Measurements from ENCODE around the gene PITPNC1. TPM values are rescaled to one million over a fixed set of nuclear protein-coding genes. Genes with fewer than 3 reads are reported as not detected.
"Not testable (repeated sequence)": the region's sequence is repeated elsewhere in the genome, so short reads cannot be mapped to it uniquely, and the experiment has no call there.

PITPNC1 gene
- polyA plus RNA-seq, 3 donors, result 25.7 to 27.6 (median 27.3) TPM

- DNase-seq (ENCODE audit: low read depth in 3 of 3, low spot score in 2 of 3), result no peak
Observed at GRCh38 chr17:67700725-67701119, 323.6 kb downstream of the PITPNC1 start.

- DNase-seq (ENCODE audit: low read depth in 3 of 3, low spot score in 2 of 3), result not testable (repeated sequence)
Observed at GRCh38 chr17:67702861-67703260, 325.8 kb downstream of the PITPNC1 start.

DNA sequence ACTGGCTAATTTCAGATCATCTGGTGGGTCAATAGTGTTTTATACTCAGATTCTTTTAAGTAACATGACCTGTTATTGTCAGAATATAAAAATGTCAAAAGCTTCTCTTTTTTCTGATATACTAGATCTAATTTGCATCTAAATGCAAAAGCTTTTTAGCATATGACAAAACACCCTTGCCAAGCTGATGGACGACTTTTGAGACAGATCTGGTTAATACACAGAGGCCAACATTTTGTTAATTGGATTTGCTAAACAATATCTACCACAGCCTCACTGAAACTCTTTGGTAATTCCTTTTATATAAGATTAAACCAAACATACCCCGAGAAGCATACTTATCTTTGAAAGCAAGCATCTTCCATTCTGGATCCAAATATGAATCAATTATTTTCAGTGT is 330.4 kb downstream of the PITPNC1 start:
- no peak for DNase-seq (ENCODE audit: low read depth in 3 of 3, low spot score in 2 of 3)

GRCh38 chr17:67708378-67708777 is 331.3 kb downstream of the PITPNC1 start:
- no peak for DNase-seq (ENCODE audit: low read depth in 3 of 3, low spot score in 2 of 3)

- no peak for DNase-seq (ENCODE audit: low read depth in 3 of 3, low spot score in 2 of 3)
Observed at GRCh38 chr17:67711916-67712315, 334.8 kb downstream of the PITPNC1 start.

DNA sequence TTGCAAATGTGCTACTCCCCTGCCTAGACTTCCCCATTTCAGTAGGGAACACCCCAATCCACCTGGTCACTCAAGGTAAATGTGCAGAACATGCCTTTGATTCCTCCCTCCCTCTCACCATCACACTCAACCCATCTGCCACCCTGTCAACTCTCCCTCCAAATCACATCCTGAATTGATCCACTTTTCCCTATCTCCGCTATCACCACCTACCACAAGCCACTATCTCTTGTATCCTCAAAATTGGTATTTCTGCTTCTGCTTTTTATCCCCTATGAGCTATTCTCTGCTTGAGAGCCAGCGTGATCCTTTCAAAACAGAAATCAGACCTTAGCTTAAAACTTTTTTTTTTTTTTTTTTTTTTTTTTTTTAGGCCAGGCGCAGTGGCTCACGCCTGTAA is 335.3 kb downstream of the PITPNC1 start:
- no peak for DNase-seq (ENCODE audit: low read depth in 3 of 3, low spot score in 2 of 3)

DNA sequence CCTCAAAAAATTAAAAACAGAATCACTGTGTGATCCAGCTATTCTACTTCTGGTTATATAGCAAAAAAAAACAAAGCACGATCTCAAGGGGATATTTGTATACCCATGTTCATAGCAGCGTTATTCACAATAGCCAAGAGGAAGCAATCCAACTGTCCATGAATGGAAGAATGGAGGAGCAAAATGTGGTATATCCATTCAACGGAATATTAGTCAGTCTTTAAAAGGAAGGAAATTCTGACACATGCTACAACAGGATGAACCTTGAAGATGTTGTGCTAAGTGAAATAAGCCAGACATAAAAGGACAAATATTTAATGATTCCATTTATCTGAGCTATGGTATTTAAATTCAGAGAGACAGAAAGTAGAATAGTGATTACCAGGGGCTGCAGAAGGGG is 336.1 kb downstream of the PITPNC1 start:
- no peak for DNase-seq (ENCODE audit: low read depth in 3 of 3, low spot score in 2 of 3)

DNA sequence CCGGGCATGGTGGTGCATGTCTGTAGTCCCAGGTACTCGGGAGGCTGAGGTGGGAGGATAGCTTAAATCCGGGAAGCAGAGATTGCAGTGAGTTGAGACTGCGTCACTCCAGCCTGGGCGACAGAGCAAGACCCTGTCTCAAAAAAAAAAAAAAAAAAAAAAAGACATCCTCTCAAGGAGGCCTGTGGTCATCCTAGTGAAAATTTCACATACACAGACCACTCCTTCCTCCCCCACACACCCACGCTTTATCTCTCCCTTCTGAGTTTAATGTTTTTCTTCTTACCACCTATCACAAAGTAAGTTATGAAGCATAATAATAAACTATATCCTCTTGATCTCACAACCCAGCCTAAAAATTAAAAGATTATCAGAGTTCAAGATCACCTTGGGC is 339.3 kb downstream of the PITPNC1 start:
- DNase-seq (ENCODE audit: low read depth in 3 of 3, low spot score in 2 of 3), result no peak

DNA sequence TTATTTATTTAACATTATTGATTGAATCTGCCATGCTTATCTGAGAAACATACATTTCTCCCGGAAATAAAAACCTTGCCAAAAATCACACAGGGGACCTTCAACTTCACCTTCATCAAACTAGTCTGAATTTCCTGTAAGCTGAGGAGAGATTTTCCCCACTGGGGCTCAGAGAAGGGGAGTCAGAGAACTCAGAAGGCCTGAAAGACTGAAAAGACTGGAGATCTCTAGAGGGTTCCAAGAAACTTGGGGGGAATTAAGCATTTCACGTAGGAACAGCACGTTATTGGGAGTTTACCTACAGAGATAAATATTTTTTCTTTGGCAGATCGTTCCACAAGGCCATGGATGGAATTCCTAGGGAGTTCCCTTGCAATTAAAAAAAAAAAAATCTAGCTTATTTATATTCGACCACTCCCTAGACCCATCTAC is 340.1 kb downstream of the PITPNC1 start:
- DNase-seq (ENCODE audit: low read depth in 3 of 3, low spot score in 2 of 3), result no peak

- DNase-seq (ENCODE audit: low read depth in 3 of 3, low spot score in 2 of 3), result peak; percentile 96 to 99 (median 97)
Observed at GRCh38 chr17:67717624-67718324, 340.7 kb downstream of the PITPNC1 start, which contains the start of gene NOL11. TSS of gene NOL11 (plus strand) at chr17:67717936. CDS start at chr17:67717948, 12 bp downstream.

DNA sequence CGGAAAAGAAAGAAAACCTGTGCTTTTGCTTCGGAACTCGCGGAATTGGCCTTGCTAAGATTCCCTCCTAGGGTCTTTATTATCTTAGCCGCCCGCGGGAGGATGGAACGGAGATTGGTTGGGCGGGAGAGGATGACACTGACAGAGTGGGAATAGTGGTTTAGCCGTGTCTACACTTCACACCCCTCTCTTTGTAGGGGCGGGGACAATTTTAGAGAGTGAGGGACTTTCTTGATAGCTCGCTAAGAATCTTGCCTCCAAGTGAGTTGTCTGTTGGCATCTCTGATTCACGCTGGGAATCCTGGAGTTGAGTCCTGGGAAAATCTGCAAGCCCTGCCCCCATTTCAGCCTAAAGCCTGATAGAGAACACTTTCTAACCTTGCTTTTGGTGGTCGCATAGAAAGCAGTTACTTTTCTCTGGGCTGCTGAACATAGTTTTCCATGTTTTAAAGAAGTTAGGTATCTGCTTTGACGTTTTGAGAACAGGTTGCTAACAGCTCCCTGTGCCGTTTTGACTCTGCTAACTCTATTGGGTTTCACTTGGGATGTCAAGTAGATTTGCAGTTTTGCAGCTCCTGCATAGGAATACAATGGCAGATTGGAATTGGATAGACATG is 341.4 kb downstream of the PITPNC1 start:
- DNase-seq (ENCODE audit: low read depth in 3 of 3, low spot score in 2 of 3), result no peak

GRCh38 chr17:67725373-67725791 is 348.3 kb downstream of the PITPNC1 start:
- no peak for DNase-seq (ENCODE audit: low read depth in 3 of 3, low spot score in 2 of 3)

DNA sequence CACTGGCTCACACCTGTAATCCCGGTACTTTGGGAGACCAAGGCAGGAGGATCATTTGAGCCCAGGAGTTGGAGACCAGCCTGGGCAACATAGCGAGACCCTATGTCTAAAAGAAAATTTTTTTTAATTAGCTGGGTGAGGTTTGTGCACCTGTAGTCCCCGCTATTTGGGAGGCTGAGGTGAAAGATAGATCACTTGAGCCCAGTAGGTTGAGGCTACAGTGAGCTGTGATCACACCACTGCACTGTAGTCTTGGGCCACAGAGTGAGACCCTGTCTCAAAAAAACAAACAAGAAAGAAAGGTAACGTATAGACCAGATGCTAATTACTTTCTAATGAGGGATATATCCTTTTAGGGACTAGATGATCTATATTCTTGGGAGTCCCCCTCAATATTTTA is 348.7 kb downstream of the PITPNC1 start:
- DNase-seq (ENCODE audit: low read depth in 3 of 3, low spot score in 2 of 3), result no peak

- not testable (repeated sequence) for DNase-seq (ENCODE audit: low read depth in 3 of 3, low spot score in 2 of 3)
Observed at GRCh38 chr17:67727152-67728039, 350.3 kb downstream of the PITPNC1 start.

- no peak for DNase-seq (ENCODE audit: low read depth in 3 of 3, low spot score in 2 of 3)
Observed at GRCh38 chr17:67729903-67730302, 352.8 kb downstream of the PITPNC1 start.

GRCh38 chr17:67730731-67731130 is 353.6 kb downstream of the PITPNC1 start:
- no peak for DNase-seq (ENCODE audit: low read depth in 3 of 3, low spot score in 2 of 3)

- no peak for DNase-seq (ENCODE audit: low read depth in 3 of 3, low spot score in 2 of 3)
Observed at GRCh38 chr17:67733449-67733848, 356.4 kb downstream of the PITPNC1 start.

DNA sequence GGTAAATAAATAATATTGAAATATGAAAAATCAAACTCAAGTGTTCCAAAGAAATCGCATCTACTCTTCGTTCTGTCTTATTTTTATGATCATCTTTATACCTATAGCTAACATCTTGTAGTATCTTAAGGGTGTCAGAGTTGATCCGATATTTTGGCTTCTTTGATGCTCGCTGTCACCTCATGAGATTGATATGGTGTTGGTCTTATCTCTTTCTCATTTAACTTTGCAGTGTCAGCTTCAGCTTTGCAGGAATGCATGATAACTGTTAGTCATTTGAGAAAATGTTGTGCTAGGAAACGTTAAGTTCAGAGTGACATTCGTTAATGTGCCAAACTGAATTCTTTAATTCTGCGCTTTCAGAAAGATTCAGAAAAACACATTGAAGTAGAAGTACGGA is 360.1 kb downstream of the PITPNC1 start:
- DNase-seq (ENCODE audit: low read depth in 3 of 3, low spot score in 2 of 3), result no peak

GRCh38 chr17:67742025-67742424 is 364.9 kb downstream of the PITPNC1 start:
- DNase-seq (ENCODE audit: low read depth in 3 of 3, low spot score in 2 of 3), result no peak
